ENCODE results near the gene NUDT16L1. TPM values are rescaled to one million over a fixed set of nuclear protein-coding genes. Genes with fewer than 3 reads are reported as not detected.

Gene NUDT16L1
- total and polyA plus RNA-seq, 2 of the 4 experiments (the other 2 are of a cell fraction): 22.9 to 44.3 TPM

DNA sequence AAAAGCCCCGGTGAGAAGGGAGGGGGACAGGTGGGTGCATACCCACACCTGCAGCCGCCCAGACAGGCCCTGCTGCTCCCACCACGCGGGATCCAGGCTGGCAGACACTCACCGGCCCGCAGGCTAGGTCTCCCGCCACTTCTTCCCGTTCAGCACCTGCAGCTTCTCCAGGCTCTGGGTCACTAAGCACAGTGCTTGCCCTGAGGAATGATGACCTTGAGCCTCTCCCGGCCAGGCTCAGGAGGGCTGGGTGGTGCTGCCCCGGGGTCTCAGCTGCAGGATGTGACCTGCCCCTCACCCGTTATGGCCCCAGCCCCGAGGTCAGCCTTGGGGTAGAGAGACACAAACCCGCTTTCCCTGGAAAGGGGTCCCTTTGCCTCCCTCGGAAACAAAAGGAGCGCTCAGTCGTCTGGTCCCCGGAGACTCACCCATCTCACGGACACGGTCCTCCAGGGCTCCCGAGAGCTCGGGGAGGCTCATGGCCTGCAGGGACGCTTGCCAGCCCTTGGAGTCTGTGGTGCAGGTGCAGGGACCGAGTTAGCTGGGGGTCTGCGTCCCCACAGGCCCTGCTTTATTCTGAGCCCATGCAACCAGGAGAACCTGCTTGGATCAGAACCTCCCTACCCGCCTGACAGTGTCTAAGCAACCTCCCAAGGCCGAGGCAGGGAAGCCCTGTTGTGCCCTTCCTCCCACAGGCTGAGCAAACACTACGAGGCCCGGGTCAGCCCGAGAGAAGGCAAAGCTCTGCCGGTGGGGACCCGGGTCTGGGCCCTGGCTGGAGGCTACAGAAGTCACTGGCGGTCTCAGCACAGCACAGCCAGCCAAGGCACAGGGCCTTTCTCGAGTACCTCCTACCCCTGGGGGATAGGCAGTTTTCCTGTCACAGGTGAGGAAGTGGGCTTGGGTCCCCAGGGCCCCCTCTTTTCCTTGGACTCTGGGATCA, 3.8 kb downstream of the NUDT16L1 start:
- H3K79me1 ChIP-seq (ENCODE audit: low read depth in 1 of 2, low read length in 2 of 2): peaks cover 0 to 26% of the 10 kb centered on the region in 2 experiments; a peak in 3 of 4 replicates
- no TSS peak for BruUV-seq (replicated peaks)
- H3K14ac ChIP-seq (replicated peaks; ENCODE audit: low read depth, low read length): no peak overlapping the region
- no peak overlapping the region for H3K4ac ChIP-seq (ENCODE audit: low read depth, low read length)
- ChIA-PET CTCF (no interaction called here), POLR2A (ENCODE audit: unreplicated experiment) (no interaction called here)
- H3K9me1 ChIP-seq (ENCODE audit: insufficient read depth, low read length): peaks cover 8% of the 10 kb centered on the region; the same call in 1 of the 2 replicates
- H3K56ac ChIP-seq (ENCODE audit: extremely low read depth, insufficient read depth, low read length): no peak overlapping the region
- H2AK5ac ChIP-seq (ENCODE audit: low read depth, low read length): no peak overlapping the region
- ATAC-seq (ENCODE audit: low read depth) (no peak), DNase-seq (no peak)
- no peak overlapping the region for H4K8ac ChIP-seq (ENCODE audit: low read depth in 2 of 2, low read length in 2 of 2)
- H4K5ac ChIP-seq (ENCODE audit: low read depth, low read length): no peak overlapping the region
- H4K20me1 ChIP-seq (ENCODE audit: insufficient read depth, low read length): peaks cover 20% of the 10 kb centered on the region
- H4K91ac ChIP-seq (ENCODE audit: insufficient read depth, low read depth, low read length): no peak overlapping the region
- no peak overlapping the region for H3K23ac ChIP-seq (ENCODE audit: low read depth, low read length)
- 91% methylated on average over 20 of the region's 33 CpGs; no CpG with 5 or more reads in 1 of the 2 experiments for WGBS, 2 experiments (ENCODE audit: extremely low coverage in 2 of 2, insufficient read length in 1 of 2)
- H2BK15ac ChIP-seq (ENCODE audit: low read depth, low read length): no peak overlapping the region
- no peak overlapping the region for H3K9ac ChIP-seq (ENCODE audit: low read depth, low read length)
- in situ Hi-C loops (cut with MboI; ENCODE audit: low sequenced_read_pairs): no loop called here
- H3K27me3 ChIP-seq (ENCODE audit: control insufficient read depth, insufficient read depth, low read length): no peaks in the 10 kb centered on the region
- dilution Hi-C loops (cut with HindIII; ENCODE audit: low sequenced_read_pairs, unreplicated experiment): no loop called here
- H3K18ac ChIP-seq (ENCODE audit: low read depth, low read length): no peak overlapping the region
- no peak overlapping the region for H3K4me3 ChIP-seq (ENCODE audit: insufficient read depth, low read depth, low read length)
- no peak for TF ChIP-seq FOS (IDR thresholded peaks at IDR 0.05; ENCODE audit: low read depth, low read length)
- TF ChIP-seq BHLHE40 (IDR thresholded peaks at IDR 0.05; ENCODE audit: low read depth, low read length): no peak
- no peak for TF ChIP-seq RFX5 (IDR thresholded peaks at IDR 0.05; ENCODE audit: low read depth, low read length)
- TF ChIP-seq, protein P1, sequence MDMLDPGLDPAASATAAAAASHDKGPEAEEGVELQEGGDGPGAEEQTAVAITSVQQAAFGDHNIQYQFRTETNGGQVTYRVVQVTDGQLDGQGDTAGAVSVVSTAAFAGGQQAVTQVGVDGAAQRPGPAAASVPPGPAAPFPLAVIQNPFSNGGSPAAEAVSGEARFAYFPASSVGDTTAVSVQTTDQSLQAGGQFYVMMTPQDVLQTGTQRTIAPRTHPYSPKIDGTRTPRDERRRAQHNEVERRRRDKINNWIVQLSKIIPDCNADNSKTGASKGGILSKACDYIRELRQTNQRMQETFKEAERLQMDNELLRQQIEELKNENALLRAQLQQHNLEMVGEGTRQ (IDR thresholded peaks at IDR 0.05; ENCODE audit: low read depth, low read length): no peak
- H2BK120ac ChIP-seq (ENCODE audit: low read depth, low read length): no peak overlapping the region
- no peak overlapping the region for H3K27ac ChIP-seq (ENCODE audit: insufficient read depth, low read length)
- no peak overlapping the region for H2BK5ac ChIP-seq (ENCODE audit: low read depth, low read length, poor library complexity, severe bottlenecking)
- H3K36me3 ChIP-seq (ENCODE audit: control insufficient read depth, insufficient read depth, low read length): peaks cover 60% of the 10 kb centered on the region
- H2BK20ac ChIP-seq (ENCODE audit: low read depth, low read length): no peak overlapping the region
- intact Hi-C loops (cut with micrococcal nuclease): no loop called here
- no peak overlapping the region for H2AFZ ChIP-seq (replicated peaks; ENCODE audit: low read length, poor library complexity)
- H3K4me1 ChIP-seq (ENCODE audit: control insufficient read depth, insufficient read depth, low read length): peaks cover 7% of the 10 kb centered on the region
- H3K9me3 ChIP-seq (ENCODE audit: control insufficient read depth, insufficient read depth, low read length): no peaks in the 10 kb centered on the region
- H3K4me2 ChIP-seq (ENCODE audit: low read depth, low read length): no peak overlapping the region
- no peak overlapping the region for H2AK9ac ChIP-seq (replicated peaks; ENCODE audit: low read depth, low read length, poor library complexity)
